Stimulated activated CD8-positive, alpha-beta memory T cell treated with anti-CD3 and anti-CD28 coated beads, Interleukin-7, amount 100 ng/mL, for 48 hours (primary cell): ENCODE results near the gene CAMSAP2.

Source experiments
- DNase-seq, 2 donors: peaks; one replicate each; pipeline ENCODE4 v3.0.0-alpha.2; 2020; ENCODE audit warnings: low read depth in 1 of 2; ENCODE audit errors: extremely low read depth in 1 of 2

CAMSAP2 gene, protein sequence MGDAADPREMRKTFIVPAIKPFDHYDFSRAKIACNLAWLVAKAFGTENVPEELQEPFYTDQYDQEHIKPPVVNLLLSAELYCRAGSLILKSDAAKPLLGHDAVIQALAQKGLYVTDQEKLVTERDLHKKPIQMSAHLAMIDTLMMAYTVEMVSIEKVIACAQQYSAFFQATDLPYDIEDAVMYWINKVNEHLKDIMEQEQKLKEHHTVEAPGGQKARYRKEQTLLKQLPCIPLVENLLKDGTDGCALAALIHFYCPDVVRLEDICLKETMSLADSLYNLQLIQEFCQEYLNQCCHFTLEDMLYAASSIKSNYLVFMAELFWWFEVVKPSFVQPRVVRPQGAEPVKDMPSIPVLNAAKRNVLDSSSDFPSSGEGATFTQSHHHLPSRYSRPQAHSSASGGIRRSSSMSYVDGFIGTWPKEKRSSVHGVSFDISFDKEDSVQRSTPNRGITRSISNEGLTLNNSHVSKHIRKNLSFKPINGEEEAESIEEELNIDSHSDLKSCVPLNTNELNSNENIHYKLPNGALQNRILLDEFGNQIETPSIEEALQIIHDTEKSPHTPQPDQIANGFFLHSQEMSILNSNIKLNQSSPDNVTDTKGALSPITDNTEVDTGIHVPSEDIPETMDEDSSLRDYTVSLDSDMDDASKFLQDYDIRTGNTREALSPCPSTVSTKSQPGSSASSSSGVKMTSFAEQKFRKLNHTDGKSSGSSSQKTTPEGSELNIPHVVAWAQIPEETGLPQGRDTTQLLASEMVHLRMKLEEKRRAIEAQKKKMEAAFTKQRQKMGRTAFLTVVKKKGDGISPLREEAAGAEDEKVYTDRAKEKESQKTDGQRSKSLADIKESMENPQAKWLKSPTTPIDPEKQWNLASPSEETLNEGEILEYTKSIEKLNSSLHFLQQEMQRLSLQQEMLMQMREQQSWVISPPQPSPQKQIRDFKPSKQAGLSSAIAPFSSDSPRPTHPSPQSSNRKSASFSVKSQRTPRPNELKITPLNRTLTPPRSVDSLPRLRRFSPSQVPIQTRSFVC (N-terminal part only)

GRCh38 chr1:200738327-200738948 is at the start of gene CAMSAP2:
CAMSAP2 (plus strand) TSS chr1:200738893; CDS start chr1:200739828, 935 bp downstream.
- peak in 1 of 2 donors; percentile 21 for DNase-seq

DNA sequence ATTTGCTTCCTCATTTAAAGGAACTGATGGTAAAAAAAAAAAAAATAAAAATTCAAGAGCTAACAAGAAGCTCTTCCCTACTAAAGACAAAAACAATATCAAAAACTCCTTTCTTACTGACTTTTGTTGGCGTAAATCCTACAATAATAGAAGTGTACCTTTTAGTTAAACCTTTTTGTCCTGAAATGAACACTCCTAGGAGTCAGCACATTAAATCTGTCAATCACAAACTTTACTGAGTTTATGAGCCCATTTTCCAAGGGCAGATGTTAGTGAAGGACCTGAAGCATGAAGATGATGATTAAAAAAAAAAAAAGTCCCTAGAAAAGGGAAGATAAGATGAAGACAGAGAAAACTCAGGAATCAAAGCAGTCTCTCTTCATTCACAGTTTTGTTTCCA is 46.4 kb upstream of the CAMSAP2 start:
- no peak for DNase-seq

DNA sequence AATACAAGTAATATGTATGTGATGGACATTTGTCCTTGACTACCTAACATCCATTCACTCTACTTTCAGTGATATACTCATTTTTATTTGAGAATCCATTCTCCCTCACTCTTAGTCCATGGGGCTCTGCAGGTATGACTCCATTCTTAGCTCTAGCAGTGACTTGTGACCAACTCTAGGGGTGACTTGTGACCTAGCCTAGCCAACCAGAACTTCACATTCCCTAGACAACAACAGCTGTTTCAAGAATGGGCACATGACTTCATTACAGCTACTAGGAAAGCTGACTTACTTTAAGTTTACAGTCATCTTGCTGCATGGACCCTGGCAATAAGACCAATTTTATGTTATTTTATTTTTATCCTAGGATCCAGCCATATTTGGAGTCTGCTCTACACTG is 45.4 kb upstream of the CAMSAP2 start:
- no peak for DNase-seq

DNA sequence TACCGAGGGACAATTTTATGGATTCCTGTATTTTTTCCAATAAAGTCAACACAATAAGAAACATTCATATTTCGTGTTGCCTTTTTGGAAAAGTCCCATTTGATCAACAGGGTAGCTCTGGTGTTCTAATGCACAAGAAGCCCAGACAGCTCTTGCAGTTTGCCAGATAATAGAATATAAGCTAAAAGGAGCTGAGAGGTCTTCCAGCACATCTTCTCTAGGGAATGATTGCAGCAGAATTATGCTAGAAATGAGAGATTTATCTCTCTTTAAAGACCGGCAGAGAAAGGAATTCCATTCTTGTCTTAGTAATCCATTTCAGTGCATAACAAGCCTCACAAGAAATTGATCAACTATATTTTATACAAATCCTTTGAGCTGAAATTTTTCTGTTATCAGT is 44.0 kb upstream of the CAMSAP2 start:
- DNase-seq: no peak

DNA sequence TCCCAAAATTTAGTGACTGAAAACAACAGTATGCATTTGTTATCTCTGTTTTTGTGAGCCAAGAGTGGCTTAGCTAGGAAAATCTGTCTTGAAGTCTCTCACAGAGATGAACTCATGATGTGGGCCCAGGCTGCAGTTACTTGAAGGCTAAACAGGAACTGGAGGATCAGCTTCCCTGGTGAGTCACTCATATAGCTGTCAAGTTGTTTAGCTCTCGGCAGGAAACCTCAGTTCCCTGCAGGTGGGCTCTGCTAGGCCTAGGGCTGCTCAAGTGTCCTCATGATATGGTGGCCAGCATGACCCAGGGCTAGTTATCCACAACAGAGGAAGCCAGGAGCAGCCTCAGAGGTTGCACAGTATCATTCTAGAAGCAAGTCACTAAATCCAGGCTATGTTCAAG is 38.8 kb upstream of the CAMSAP2 start:
- DNase-seq: no peak

DNA sequence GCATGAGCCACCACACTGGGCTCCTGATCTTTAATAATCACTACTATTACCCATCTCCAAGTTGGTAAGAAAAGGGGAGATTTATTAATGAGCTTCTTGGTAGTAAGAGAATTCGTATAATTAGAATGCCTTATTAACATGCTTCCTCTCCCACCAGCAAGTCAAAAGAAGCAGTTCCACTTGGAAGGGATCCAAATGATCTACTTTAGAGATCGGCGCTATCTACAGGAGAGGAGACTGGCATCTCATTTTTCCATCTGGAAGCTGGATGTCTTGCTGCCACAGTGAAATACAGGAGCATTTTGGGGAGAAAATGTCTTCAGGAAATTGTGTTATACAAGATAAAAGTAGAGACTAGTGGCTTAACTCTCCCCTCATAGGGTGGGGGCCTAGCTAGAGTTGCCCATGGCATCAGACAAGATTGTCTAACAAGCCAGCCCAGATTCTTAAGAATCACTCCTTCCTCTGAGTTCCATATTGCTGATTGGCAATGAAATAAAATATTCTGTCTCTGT is 33.6 kb upstream of the CAMSAP2 start:
- DNase-seq: no peak

DNA sequence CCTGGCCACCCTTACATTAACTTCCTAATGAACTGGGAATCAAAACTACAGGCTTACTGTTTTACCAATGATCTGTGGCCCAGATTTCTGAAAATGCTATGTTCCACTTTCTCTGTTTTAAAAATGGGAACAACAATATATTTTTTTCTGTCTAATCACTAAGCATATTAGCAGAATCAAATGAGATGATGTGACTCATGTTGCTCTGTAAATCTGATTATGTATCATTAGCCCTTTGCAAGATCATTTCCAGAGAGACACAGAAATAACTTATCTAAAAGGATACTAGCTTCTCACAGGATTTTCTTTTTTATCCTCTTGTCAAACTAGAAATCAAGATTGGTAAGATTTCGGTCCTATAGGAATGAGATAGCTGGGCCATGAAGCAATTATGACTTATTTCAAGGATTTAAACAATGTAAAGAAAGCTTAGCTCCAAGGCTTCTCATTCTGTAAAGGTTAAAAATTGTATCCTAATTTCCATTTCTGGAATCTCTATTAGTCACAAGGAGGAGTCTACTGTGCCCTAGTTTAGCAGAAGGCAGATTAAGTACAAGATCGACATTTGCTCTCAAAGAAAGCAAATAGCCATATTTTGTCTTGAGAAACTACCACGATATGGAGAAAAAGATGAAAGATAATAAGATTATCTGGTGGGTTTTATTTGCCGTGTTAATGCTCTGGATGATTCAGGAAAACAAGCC is 32.4 kb upstream of the CAMSAP2 start:
- DNase-seq: no peak

DNA sequence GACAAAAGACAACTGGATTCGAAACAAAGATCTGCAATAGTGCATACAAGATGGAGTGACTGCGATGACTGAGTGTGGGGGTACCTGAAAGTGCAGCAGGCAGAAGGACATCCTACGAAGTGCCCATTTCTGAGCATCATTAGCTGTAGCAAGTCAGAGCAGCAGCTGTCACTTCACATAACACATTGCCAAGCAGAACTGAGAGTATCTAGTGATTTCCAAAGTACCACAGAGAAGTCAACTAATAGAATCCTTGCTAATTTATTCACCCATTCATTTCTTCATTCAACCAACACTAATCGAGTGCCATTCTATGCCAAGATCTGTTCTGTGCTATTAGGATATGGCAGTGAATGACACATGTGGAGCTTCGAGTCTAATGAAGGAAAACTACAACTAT is 31.6 kb upstream of the CAMSAP2 start:
- DNase-seq: no peak

DNA sequence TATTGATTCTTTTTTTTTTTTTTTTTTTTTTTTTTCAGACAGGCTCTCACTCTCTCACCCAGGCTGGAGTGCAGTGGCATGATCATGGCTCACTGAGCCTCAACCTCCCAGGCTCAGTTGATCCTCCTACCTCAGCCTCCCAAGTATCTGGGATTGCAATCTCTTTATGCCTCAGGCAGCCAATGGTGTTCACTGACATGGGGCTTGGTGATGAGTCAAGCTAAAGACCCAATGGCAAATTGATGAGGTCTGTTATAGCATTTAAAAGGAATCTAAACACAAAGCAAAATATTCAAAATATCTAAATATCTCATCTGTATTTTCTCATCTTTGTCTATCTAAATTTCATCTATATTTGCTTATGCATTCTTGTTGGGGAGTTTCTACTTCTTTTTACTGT is 30.5 kb upstream of the CAMSAP2 start:
- DNase-seq: no peak

- DNase-seq: no peak
Measured at GRCh38 chr1:200708769-200709168, 29.9 kb upstream of the CAMSAP2 start.

- DNase-seq: no peak
Measured at GRCh38 chr1:200710166-200710565, 28.5 kb upstream of the CAMSAP2 start.

- no peak for DNase-seq
Measured at GRCh38 chr1:200714504-200715187, 24.0 kb upstream of the CAMSAP2 start.

DNA sequence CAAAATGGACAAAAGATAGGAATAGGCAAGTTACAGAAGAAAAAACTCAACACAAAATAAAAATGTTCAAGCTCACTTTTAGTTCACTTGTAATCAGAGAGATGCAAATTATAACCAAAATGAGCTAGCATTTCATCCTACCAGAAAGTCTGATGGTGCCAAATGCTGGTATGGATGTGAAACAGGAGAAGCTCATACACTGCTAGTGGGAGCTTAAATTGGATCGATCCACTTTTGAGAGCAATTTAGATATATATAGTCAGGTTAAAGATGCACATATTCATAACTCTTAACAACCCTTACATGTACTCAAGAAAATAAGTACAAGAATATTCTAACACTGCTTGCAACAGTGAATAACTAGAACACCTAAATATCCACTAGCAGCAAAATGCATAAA is 18.5 kb upstream of the CAMSAP2 start:
- no peak for DNase-seq

DNA sequence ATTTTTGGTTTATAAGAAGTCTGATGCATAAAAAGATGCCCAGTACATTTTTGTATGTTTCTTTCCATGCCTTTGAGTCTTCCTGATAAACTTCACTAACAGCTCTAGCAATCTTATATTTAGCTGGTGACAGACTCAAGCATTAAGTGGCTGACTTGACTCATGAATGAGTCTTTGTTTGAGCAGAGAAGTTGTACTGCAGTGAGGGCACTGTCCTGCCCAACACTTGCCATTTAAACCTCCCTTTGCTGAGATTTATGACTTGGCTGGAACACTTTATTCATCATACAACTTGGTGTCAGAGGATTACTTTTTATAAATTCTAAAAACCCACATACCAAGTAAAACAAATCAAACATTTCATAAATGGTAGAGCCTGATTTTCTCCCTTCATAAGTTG is 14.6 kb upstream of the CAMSAP2 start:
- no peak for DNase-seq

DNA sequence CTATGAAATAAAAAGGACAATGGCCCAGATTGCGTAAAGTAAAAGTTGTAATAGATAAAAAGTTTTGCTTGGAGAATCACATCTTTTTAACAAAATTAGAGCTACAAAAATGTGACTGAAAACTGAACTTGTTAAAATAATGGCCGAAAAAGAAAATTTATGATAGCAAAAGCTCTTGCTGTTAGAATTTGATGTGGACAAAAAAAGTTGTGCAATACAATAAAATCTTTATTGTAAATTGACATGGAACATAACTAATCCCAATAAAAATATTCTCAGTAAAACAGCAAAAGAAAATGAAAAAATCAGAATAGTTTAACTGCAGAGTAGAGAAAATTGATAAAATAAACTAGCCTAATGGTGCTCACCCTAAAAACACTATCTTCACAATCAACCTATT is 11.4 kb upstream of the CAMSAP2 start:
- DNase-seq: no peak

GRCh38 chr1:200729863-200730262 is 8.8 kb upstream of the CAMSAP2 start:
- DNase-seq: no peak

GRCh38 chr1:200731654-200732332 is 6.9 kb upstream of the CAMSAP2 start:
- DNase-seq: no peak

DNA sequence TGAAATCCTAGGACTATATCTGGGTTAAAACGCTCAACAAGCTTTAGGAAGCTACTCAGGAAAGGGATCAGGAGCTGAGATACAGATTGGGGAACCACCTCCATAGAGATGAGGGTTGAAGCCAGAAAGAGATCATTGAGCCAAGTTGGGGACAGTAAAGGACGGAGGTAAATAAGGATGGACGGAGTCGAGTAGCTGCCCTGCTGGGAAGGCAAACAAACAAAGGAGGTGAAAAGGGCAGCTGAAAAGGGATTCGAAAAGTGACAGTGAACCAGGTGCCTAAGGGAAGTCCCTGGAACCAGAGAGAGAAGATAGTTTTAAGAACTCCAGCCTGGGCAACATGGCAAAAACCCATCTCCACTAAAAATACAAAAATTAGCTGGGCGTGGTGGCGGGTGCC is 6.3 kb upstream of the CAMSAP2 start:
- DNase-seq: no peak

DNA sequence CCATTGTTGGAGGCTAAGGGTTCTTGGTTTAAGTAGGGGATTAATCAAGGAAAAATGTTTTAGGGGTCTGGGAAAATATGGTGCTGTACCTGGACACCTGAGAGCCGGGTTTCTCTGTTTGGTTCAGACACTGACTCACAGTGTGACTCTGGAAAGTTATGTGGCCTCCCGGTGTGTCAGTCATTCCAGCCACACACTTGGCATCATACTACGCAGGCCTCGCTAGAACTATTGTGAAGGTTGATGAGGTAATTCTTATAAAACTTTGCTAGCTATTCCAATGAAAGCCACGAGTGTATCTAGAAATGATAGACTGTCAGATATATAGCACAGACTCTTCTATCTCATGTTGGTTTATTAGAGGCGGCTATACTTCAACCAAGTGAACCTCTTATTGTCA is 4.8 kb upstream of the CAMSAP2 start:
- peak; percentile 24 to 47 for DNase-seq
